C1 segment of cervical spinal cord (tissue), 14 donors: Measurements from ENCODE around the gene CACUL1.
"Not testable (repeated sequence)": the region's sequence is repeated elsewhere in the genome, so short reads cannot be mapped to it uniquely, and the experiment has no call there.

Experiments
- DNase-seq, 14 donors: peaks; one replicate each; lab custom pipeline; 2025; lab: John Stamatoyannopoulos, UW

Gene CACUL1

GRCh38 chr10:118687472-118687871 lies 67.3 kb downstream of the CACUL1 start:
- no peak for DNase-seq

DNA sequence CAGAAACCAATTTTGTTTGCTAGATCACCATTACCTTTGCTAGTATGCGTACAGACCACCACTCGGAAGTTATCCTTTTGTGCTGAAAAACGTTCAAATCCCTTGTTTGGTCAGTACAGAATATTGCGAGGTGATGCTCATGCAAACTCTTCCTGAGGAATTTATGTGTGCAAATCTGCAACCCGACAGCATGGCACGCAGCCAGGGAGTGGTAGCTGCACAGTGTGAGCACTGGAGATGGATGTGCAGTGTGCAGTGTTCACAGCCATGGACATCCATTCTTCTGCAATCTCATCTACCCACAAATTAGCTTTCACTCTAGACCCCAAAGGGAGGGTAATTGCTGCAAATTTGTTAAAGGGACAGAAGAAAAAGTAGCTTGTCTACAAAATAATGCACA lies 72.2 kb downstream of the CACUL1 start:
- no peak for DNase-seq

GRCh38 chr10:118680197-118680596 lies 74.6 kb downstream of the CACUL1 start:
- DNase-seq, result no peak

- peak in 1 of 14 donors; percentile 14 for DNase-seq
Observed at GRCh38 chr10:118674226-118674919, 80.4 kb downstream of the CACUL1 start.

DNA sequence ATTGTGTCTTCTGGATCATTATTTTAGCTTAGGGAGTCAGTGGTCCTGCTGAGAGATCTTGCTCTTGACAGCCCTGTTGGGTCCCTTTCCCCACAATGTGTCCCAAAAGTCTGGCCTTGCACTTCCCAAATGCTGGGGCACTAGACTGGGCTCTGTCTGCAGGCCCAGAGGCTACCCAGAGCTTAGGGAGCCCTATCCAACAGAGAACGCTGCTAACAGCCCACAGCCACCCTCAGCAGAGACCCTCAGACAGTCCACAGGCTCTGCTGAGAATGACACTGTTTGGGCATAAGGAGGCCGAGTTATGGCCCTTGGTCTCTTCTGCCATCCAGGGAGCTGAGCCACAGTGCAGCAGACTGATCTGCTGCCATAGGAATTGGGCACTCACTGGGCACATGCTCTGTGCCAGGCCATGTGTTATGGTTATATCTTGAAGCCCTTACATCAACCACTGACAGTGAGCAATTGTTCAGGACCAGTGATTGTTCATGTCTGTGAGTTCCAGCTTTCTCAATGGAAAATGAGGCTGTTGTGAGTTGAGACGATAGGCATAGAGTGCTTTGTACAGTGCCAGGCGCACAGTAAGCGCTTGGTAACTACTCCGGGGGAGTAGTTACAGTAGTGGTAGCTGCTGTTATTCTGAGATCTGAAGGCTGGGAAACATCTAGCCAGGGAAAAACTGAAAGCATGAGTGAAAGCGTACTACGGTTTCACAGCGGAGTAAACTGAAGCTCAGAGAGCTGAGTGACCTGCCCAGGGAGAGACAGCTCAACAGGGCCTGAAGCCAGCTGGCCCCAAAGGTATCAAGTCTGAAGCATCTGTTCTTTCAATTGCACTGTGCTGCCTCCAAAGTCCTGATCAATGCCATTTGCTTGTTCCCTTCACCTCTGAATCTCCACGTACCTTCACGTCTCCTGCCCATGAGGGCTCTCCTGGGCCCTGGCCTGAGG lies 81.7 kb downstream of the CACUL1 start:
- peak in 10 of 14 donors; percentile 1 to 58 (median 33) for DNase-seq

DNA sequence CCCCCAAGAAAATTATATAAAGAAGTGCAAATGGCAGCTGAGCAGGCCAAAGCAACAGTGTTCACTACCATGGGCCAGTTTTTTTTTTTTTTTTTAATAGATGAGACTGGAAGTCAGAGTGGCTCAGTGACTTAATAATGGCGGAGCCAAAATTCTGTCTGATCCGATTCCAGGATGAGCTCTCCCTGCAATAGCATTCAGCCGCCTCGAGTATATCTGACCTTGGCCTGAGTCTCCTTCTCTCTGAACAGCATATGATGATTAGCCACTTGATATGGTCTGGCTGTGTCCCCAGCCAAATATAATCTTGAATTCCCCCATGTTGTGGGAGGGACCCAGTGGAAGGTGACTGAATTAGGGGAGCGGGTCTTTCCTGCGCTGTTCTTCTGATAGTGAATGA lies 82.6 kb downstream of the CACUL1 start:
- no peak for DNase-seq

- not testable (repeated sequence) for DNase-seq
Observed at GRCh38 chr10:118671221-118671620, 83.5 kb downstream of the CACUL1 start.

GRCh38 chr10:118670472-118671124 lies 84.2 kb downstream of the CACUL1 start:
- peak in 1 of 14 donors; percentile 35 for DNase-seq

DNA sequence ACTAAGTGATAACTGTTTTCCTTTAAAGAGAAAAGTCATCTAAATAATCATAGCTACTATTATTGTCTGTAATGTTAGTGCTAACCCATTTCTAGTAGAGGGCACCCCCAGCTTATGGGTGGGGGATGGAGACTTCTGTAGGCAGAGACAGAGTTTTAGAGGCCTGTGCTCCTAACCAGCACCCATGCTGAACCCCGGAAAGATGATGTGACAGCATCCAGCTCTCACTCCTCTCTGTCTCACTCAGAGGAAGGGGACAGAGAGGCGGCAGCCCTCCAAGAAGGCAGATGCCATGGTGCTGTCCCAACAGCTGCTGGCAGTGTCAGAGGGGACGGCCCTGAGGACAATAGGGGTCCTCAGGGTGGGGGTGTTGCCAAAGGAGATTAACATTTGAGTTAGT lies 84.9 kb downstream of the CACUL1 start:
- DNase-seq, result no peak

- DNase-seq, result peak in 9 of 14 donors; percentile 4 to 56 (median 44)
Observed at GRCh38 chr10:118669020-118669791, 85.6 kb downstream of the CACUL1 start.

DNA sequence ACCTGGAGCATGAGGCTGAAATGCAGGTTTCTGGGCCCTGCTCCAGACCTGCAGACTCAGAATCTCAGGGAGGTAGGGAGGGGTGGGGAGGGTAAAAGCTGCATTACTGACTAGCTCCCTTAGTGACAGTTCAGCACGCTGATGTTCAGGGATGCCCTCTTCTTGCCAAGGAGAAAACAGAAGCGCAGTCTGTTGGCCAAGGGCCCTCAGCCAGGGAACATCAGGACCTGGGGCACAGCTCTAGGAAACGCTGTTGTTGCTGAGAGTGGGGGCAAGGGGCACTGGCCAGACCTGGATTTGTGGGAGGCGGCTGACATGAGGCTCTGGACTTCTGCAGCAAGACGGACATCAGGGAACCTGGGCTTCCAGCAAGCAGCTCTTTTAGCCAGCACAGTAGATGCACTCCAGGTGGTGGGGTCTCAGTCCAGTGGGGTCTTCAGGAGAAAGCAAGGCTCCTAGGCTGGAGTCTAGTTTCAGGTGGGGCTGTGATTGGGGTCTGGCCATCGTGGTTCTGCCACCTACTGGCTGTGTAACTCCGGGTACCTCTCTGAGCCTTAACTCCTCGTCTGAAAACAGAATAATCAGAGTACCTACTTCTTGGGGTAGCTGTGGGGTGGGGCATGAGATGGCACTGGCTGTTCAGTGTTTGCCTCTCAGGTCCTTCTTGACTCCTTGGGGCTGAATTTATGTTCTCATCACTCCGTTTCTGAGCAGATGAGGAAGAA lies 86.4 kb downstream of the CACUL1 start:
- DNase-seq, result peak in 8 of 14 donors; percentile 8 to 68 (median 42)

- DNase-seq, result no peak
Observed at GRCh38 chr10:118667732-118668131, 87.0 kb downstream of the CACUL1 start.

DNA sequence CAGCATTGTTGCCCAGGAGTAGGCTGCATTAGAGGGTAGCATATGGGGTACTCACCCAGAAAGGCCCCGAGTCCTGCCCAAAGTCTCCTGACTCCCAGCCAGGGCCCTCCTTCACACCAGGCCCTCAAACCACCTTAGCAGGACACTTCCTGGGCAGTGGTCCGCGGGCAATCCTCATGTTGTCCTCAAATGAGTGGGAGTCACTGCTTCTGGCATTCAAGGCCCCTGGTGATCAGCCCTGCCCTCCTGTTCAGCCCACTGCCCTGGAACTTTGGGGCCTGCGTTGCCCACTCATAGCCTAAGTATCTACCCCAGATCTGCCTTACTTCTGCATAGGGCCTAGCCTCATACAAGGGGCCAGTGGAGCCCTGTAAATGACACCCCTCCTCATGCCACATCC lies 88.4 kb downstream of the CACUL1 start:
- DNase-seq, result no peak

DNA sequence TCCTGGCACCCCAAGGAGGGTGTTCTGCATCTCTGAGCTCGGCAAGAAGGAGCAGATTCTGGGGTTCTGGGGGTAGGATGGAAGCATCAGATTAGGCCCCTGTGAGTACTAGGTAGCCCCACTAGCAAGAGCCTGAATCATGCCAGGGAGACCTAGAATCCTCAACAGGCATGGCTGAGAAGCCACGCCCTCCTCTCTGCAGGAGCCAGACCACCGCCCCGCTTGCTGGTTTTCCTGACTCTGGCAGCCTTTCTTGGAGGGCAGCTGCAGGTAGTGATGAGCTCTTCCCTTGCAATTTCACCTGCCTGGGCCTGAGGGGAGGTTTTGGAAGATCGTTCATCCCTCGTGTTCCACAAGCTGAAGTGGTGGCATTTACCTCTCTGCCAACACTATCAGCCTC lies 90.4 kb downstream of the CACUL1 start:
- no peak for DNase-seq

DNA sequence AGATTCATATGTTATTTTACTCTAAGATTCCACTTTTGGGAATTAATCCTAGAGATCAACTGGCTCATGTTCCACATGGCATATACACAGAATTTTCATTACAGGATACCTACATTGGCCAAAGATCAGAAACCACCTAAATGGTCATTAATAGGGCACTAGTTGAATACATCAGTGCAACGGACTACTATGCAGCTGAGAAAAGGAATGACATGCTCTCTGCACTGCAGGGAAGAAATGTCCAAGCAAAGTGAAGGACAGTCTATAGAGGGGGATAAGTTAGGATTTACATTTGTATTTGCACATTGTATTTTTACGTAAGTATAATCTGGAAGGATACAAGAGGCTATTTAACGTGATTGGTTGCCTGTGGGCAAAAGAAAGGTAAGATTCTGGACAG lies 91.6 kb downstream of the CACUL1 start:
- DNase-seq, result no peak

GRCh38 chr10:118662228-118663035 lies 92.3 kb downstream of the CACUL1 start:
- DNase-seq, result no peak

DNA sequence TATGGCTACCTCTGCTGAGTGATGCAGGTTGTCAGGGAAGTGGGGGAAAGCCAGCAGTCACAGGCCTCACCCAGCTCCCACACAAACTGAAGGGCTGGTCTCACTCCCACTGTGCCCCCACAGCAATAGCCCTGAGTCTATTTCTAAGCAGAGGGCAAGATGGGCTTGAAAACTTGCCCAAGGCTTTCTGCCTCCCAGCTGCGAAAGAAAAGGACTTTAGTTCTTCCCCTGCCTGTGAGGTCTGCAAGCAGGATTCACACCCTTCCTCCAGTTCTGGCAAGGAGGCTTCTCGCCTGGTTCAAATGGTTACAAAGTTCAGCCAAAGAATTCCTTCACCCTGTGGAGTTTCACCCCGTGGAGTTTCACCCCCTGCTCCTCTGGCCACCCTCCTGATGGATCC lies 96.0 kb downstream of the CACUL1 start:
- no peak for DNase-seq

DNA sequence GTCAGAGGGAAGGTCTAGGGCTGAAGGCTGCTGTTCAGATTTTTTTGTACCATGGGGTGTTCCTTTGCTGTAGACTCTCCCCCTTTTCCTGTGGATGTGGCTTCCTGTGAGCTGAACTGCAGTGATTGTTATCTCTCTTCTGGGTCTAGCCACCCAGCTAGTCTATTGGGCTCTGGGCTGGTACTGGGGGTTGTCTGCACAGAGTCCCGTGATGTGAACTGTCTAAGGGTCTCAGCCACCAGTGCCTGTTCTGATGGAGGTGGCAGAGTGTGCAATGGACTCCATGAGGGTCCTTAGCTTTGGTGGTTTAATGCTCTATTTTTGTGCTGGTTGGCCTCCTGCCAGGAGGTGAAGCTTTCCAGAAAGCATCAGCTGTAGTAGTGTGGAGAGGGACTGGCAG lies 96.6 kb downstream of the CACUL1 start:
- DNase-seq, result not testable (repeated sequence)

- DNase-seq, result peak in 1 of 14 donors; percentile 1
Observed at GRCh38 chr10:118645294-118645693, 109.5 kb downstream of the CACUL1 start.

DNA sequence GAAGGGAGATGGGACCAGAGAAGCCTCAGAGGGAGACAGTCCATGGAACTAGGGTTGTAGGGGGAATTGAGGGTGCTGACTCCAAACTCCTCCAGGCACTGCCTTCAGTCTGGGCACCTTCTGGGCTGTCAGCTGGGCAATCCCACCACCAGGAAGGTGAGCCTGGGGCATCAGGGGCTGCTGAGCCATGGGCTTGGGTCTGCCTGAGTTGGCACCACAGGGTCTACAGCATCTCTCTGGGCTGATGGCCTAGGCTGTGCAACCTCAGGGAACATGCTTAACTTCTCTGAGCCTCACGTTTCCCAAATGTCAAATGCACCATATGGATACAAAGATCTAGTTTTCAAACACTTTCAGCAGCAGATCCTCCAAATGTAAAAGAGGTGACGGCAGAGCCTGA lies 112.5 kb downstream of the CACUL1 start:
- DNase-seq, result no peak
